Measurements from ENCODE around the gene SH3RF2. TPM values are rescaled to one million over a fixed set of nuclear protein-coding genes. Genes with fewer than 3 reads are reported as not detected.
"Not testable (repeated sequence)": the region's sequence is repeated elsewhere in the genome, so short reads cannot be mapped to it uniquely, and the experiment has no call there.

Gene SH3RF2
- total RNA-seq, 6 donors from 2014 or later, result 9.2 to 19.3 (median 14.3) TPM

DNA sequence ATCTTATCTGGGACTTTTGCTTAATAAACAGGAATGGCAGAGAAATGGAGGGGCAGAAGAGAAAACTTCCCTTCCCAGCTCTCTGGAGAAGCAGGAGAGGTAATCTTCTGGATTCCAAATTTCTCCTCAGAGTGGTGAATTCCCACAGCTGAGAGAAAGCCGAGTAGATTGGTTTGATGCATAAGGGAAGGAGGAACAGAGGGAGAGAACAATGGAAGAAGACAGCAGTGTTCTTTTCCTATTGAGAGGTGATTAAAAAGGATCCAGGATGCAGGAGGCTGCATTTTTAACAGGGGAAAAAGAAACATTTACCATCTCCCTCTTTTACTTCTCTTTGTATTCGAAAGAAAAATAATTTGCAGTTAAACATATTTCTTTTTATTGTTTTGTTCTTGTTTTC, 13.1 kb downstream of the SH3RF2 start:
- no peaks in the 10 kb centered on the region for H3K9me3 ChIP-seq
- no peak for TF ChIP-seq POLR2A (IDR thresholded peaks at IDR 0.05)
- TF ChIP-seq, protein P1, sequence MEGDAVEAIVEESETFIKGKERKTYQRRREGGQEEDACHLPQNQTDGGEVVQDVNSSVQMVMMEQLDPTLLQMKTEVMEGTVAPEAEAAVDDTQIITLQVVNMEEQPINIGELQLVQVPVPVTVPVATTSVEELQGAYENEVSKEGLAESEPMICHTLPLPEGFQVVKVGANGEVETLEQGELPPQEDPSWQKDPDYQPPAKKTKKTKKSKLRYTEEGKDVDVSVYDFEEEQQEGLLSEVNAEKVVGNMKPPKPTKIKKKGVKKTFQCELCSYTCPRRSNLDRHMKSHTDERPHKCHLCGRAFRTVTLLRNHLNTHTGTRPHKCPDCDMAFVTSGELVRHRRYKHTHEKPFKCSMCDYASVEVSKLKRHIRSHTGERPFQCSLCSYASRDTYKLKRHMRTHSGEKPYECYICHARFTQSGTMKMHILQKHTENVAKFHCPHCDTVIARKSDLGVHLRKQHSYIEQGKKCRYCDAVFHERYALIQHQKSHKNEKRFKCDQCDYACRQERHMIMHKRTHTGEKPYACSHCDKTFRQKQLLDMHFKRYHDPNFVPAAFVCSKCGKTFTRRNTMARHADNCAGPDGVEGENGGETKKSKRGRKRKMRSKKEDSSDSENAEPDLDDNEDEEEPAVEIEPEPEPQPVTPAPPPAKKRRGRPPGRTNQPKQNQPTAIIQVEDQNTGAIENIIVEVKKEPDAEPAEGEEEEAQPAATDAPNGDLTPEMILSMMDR (IDR thresholded peaks at IDR 0.05), result no peak
- no peak for TF ChIP-seq EP300 (IDR thresholded peaks at IDR 0.05)
- TF ChIP-seq POLR2AphosphoS5 (IDR thresholded peaks at IDR 0.05), result no peak
- H3K4me3 ChIP-seq, result no peak overlapping the region
- no peaks in the 10 kb centered on the region for H3K4me1 ChIP-seq
- H3K27me3 ChIP-seq, result no peaks in the 10 kb centered on the region
- no peak for DNase-seq
- no peaks in the 10 kb centered on the region for H3K36me3 ChIP-seq
- 67 to 76% methylated on average over 2 of the region's 2 CpGs for WGBS, 2 donors
- ATAC-seq (ENCODE audit: low FRiP score in 2 of 2), result no peak
- H3K27ac ChIP-seq, result no peak overlapping the region

DNA sequence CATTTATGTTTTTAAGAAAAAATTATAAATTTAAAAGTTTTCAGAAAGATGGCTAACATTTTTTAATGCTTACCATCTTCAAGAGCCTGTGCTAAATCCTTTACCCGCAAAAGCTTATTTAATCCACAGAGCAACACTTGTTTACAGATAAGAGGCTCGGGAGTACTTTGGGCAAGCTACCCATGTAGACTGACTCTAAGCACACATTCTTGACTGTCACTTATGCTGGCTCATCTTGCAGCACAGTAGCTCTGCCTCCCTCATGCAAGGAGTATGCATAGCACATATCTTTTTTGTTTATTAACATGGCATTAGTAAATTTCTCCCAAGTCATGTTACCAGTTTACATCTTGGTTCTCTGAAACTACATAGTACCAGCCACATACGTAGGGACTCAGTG, 14.7 kb downstream of the SH3RF2 start:
- ATAC-seq (ENCODE audit: low FRiP score in 2 of 2), result no peak

DNA sequence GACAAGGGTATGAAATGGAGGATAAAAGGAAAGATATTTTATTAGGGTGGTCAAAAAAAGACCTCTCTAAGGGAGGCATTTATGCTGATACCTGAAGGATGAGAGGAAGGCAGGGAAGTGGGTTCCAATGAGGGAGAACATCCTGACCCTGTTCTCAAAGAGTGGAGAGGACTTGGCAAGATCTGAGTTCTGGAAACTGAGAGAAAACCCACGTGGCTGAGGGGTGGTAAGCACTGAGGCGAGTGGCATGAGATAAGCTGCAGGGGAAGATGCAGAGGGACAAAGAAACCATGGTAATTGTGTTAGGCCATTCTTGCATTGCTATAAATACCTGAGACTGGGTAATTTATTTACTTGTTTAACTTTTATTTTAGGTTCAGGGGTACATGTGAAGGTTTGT, 16.8 kb downstream of the SH3RF2 start:
- Histone ChIP-seq H3K27ac (no peak overlapping the region), H3K4me1 (no peaks in the 10 kb centered on the region), H3K9me3 (no peaks in the 10 kb centered on the region), H3K36me3 (no peaks in the 10 kb centered on the region), H3K4me3 (no peak overlapping the region), H3K27me3 (no peaks in the 10 kb centered on the region)
- ATAC-seq (ENCODE audit: low FRiP score in 2 of 2) (no peak), DNase-seq (no peak)
- no peak for TF ChIP-seq EP300 (IDR thresholded peaks at IDR 0.05)
- TF ChIP-seq POLR2AphosphoS5 (IDR thresholded peaks at IDR 0.05), result no peak
- TF ChIP-seq, protein P1 (IDR thresholded peaks at IDR 0.05), result no peak
- no peak for TF ChIP-seq POLR2A (IDR thresholded peaks at IDR 0.05)
- 57 to 64% methylated on average over 2 of the region's 2 CpGs for WGBS, 2 donors

More for the DNA sequence above, 14.7 kb downstream of the SH3RF2 start:
- Histone ChIP-seq H3K9me3 (no peaks in the 10 kb centered on the region), H3K27me3 (no peaks in the 10 kb centered on the region), H3K4me1 (no peaks in the 10 kb centered on the region), H3K27ac (no peak overlapping the region), H3K4me3 (no peak overlapping the region), H3K36me3 (no peaks in the 10 kb centered on the region)
- TF ChIP-seq, protein P1 (IDR thresholded peaks at IDR 0.05), result no peak
- no peak for TF ChIP-seq EP300 (IDR thresholded peaks at IDR 0.05)
- TF ChIP-seq POLR2AphosphoS5 (IDR thresholded peaks at IDR 0.05), result no peak
- WGBS, 2 donors, result 43 to 50% methylated on average over 3 of the region's 3 CpGs
- DNase-seq, result no peak

DNA sequence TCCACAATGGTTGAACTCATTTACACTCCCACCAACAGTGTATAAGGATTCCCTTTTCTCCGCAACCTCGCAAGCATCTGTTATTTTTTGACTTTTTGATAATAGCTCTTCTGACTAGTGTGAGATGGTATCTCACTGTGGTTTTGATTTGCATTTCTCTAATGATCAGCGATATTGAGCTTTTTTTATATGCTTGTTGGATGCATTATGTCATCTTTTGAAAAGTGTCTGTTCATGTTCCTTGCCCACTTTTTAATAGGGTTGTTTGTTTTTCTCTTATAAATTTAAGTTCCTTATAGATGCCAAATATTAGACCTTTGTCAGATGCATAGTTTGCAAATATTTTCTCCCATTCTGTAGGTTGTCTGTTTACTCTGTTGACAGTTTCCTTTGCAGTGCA, 17.8 kb downstream of the SH3RF2 start:
- not testable (repeated sequence) for H3K9me3 ChIP-seq; H3K36me3 ChIP-seq; H3K27me3 ChIP-seq; H3K4me3 ChIP-seq; ATAC-seq (ENCODE audit: low FRiP score in 2 of 2); DNase-seq; H3K4me1 ChIP-seq; H3K27ac ChIP-seq
- WGBS, 2 donors, result 93 to 96% methylated on average over 3 of the region's 3 CpGs

DNA sequence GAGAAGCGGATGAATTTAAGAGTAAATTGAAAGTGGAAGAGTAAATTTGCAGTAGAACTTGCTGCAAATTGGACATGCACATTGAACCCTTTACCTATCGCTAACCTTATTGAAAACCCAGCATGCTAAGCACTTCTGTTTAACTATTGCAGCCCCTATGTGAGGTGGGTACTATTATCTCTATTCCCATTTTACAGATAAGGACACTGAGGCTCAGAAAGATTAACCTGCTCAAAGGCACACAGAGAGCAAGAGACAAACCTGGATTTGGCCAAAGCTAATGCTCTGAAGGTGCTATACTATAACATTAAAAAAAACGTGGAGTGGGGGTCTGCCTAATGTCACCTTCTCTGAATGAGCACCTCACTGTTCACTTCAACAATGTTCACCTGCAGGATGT, 21.0 kb downstream of the SH3RF2 start:
- H3K9me3 ChIP-seq, result no peaks in the 10 kb centered on the region
- 81 to 87% methylated on average over 3 of the region's 3 CpGs for WGBS, 2 donors
- H3K36me3 ChIP-seq, result no peaks in the 10 kb centered on the region
- no peaks in the 10 kb centered on the region for H3K4me1 ChIP-seq
- H3K27me3 ChIP-seq, result no peaks in the 10 kb centered on the region
- ATAC-seq (ENCODE audit: low FRiP score in 2 of 2) (no peak), DNase-seq (no peak)
- no peak overlapping the region for H3K27ac ChIP-seq
- TF ChIP-seq POLR2A (IDR thresholded peaks at IDR 0.05) (no peak), POLR2AphosphoS5 (IDR thresholded peaks at IDR 0.05) (no peak), EP300 (IDR thresholded peaks at IDR 0.05) (no peak)
- TF ChIP-seq, protein P1 (IDR thresholded peaks at IDR 0.05), result no peak
- no peak overlapping the region for H3K4me3 ChIP-seq

Data from upper lobe of left lung (tissue), 6 donors.